ENCODE data around the gene PPEF2.
"Not testable (repeated sequence)": the region's sequence is repeated elsewhere in the genome, so short reads cannot be mapped to it uniquely, and the experiment has no call there.

PPEF2 gene

DNA sequence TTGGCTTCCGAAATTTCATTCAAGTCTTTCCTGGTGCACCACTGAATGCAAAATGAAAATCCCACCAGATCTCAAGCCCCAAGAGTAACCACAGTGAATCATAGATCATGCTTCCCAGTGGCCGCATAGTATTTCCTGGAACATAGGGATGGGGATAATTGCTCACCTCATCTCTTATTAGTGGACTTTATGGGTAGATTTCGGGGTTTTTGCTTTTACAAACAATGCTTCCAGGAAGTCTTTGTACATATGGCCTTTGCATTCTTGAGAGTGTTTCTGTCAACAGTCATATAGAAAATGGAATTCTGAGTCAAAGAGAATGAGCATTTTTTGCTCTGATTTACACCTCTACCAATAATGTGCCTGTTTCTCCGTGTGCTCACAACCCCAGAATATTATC, 53.4 kb downstream of the PPEF2 start:
- no peak overlapping the region for H3K27ac Mint-ChIP-seq
- no peaks in the 10 kb centered on the region for H3K36me3 Mint-ChIP-seq (ENCODE audit: low read depth)
- TF ChIP-seq, protein P1, sequence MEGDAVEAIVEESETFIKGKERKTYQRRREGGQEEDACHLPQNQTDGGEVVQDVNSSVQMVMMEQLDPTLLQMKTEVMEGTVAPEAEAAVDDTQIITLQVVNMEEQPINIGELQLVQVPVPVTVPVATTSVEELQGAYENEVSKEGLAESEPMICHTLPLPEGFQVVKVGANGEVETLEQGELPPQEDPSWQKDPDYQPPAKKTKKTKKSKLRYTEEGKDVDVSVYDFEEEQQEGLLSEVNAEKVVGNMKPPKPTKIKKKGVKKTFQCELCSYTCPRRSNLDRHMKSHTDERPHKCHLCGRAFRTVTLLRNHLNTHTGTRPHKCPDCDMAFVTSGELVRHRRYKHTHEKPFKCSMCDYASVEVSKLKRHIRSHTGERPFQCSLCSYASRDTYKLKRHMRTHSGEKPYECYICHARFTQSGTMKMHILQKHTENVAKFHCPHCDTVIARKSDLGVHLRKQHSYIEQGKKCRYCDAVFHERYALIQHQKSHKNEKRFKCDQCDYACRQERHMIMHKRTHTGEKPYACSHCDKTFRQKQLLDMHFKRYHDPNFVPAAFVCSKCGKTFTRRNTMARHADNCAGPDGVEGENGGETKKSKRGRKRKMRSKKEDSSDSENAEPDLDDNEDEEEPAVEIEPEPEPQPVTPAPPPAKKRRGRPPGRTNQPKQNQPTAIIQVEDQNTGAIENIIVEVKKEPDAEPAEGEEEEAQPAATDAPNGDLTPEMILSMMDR (IDR thresholded peaks at IDR 0.05), result no peak
- DNase-seq, result no peak
- H3K9me3 Mint-ChIP-seq, result no peaks in the 10 kb centered on the region
- no peak overlapping the region for H3K4me3 Mint-ChIP-seq
- H3K27me3 Mint-ChIP-seq (ENCODE audit: low read depth, poor library complexity), result no peaks in the 10 kb centered on the region
- peaks cover 25% of the 10 kb centered on the region for H3K4me1 Mint-ChIP-seq

DNA sequence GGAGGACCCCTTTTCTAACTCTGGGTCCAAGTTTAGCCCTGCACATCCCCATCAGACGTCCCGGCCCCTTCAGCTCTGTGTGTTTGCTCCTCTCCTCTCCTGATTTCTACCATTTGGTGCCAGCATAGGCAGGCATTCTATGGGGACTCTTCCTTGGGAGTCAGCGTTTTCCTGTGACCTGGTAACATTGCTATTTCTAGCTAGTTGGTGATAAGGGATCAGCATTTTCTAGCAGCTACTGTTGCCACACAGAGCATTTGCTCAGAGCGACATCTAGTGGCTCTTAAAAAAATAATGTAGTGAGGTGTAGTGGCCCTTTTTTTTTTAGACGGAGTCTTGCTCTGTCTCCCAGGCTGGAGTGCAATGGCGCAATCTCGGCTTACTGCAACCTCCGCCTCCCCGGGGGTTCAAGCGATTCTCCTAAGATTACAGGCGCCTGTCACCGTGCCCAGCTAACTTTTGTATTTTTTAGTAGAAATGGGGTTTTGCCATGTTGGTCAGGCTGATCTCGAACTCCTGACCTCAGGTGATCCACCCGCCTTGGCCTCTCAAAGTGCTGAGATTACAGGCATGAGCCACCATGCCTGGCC, 54.0 kb downstream of the PPEF2 start:
- H3K4me1 Mint-ChIP-seq, result peaks cover 28% of the 10 kb centered on the region
- TF ChIP-seq, protein P1 (IDR thresholded peaks at IDR 0.05), result peak; percentile 62
- H3K9me3 Mint-ChIP-seq; H3K27me3 Mint-ChIP-seq (ENCODE audit: low read depth, poor library complexity); H3K27ac Mint-ChIP-seq; H3K4me3 Mint-ChIP-seq; H3K36me3 Mint-ChIP-seq (ENCODE audit: low read depth): not testable (repeated sequence)
- peak; percentile 23 for DNase-seq

DNA sequence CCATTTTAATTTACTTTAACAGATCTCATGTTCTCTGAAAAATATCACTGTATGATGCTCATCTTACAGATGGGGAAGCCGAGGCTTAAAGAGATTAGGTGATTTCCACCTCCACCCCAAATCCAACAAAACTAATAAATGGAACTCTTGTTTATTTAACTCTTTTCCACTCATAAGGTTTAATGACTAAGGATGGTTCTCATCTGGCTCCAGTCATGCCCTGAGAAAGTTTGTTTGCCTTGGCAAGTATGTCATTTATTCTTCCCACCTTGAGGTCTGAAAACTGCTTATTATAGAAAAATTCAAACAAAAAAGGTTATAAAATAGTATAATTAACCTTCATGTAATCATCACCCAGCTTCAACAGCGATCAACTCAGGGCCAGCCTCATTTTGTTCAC, 56.3 kb downstream of the PPEF2 start:
- DNase-seq, result no peak
- TF ChIP-seq, protein P1 (IDR thresholded peaks at IDR 0.05), result no peak
- Mint-ChIP-seq H3K9me3 (no peaks in the 10 kb centered on the region), H3K36me3 (ENCODE audit: low read depth) (no peaks in the 10 kb centered on the region), H3K27ac (no peak overlapping the region), H3K4me3 (no peak overlapping the region), H3K4me1 (peaks cover 28% of the 10 kb centered on the region), H3K27me3 (ENCODE audit: low read depth, poor library complexity) (no peaks in the 10 kb centered on the region)

DNA sequence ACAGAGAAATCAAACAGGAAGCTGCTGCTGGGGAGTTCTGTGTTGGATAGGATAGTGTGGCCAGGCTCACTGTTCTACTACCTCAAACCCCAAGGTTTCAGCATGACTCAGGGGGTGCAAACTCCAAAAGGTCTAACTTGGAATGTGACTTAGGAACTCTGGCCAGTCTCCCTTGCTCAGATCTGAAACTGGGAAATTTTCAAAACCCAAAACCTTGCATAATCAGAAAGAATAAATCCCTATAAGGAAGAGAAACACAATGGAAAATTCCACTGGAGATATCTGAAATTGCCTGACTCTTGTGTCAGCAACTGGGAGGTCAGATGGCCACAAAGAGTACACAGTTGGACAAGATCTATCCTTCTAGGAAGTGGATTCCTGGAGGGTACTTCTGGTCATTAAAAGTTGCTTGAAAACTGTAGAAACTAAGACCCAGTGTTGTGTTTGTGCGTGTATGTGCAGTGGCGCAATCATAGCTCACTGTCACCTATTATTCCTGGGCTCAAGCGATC, 58.0 kb downstream of the PPEF2 start:
- Mint-ChIP-seq H3K36me3 (ENCODE audit: low read depth) (no peaks in the 10 kb centered on the region), H3K9me3 (no peaks in the 10 kb centered on the region), H3K4me1 (peaks cover 19% of the 10 kb centered on the region), H3K27me3 (ENCODE audit: low read depth, poor library complexity) (no peaks in the 10 kb centered on the region), H3K4me3 (no peak overlapping the region), H3K27ac (peak overlapping the region; percentile 75)
- DNase-seq, result no peak
- TF ChIP-seq, protein P1 (IDR thresholded peaks at IDR 0.05), result no peak

DNA sequence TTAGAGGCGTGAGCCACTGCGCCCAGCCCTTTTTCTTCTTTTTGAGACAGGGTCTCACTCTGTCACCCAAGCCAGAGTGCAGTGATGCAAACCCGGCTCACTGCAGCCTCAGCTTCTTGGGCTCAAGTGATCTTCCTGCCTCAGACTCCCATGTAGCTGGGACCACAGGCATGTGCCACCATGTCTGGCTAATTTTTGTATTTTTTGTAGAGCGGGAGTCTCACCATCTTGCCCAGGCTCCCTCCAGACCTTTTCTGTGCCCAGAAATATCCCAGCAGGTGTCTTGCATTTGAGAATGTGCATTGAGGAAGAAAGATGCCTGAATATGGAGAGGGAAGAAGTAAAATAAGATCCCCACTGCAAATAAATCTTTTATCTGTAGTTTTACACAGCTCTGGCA, 58.7 kb downstream of the PPEF2 start:
- Mint-ChIP-seq H3K36me3 (ENCODE audit: low read depth) (no peaks in the 10 kb centered on the region), H3K27me3 (ENCODE audit: low read depth, poor library complexity) (no peaks in the 10 kb centered on the region), H3K27ac (peak overlapping the region; percentile 75)

More for the DNA sequence above, 58.7 kb downstream of the PPEF2 start:
- no peak overlapping the region for H3K4me3 Mint-ChIP-seq
- no peak for DNase-seq
- TF ChIP-seq, protein P1 (IDR thresholded peaks at IDR 0.05), result no peak
- no peaks in the 10 kb centered on the region for H3K9me3 Mint-ChIP-seq
- peaks cover 19% of the 10 kb centered on the region for H3K4me1 Mint-ChIP-seq
